Pons (tissue), 1 donor: ENCODE measurements around the gene BMP6.
A peak's percentile ranks its signal among the peaks of the same experiment; 100 is the strongest.

Source experiments
- DNase-seq: peaks from one replicate; pipeline ENCODE4 v3.0.0-alpha.2; 2016; ENCODE audit warnings: low spot score

The BMP6 gene

GRCh38 chr6:7747901-7748504, 22.1 kb downstream of the BMP6 start:
- DNase-seq: no peak

GRCh38 chr6:7749478-7749877, 23.6 kb downstream of the BMP6 start:
- no peak for DNase-seq

- DNase-seq: no peak
Measured at GRCh38 chr6:7750197-7750596, 24.3 kb downstream of the BMP6 start.

GRCh38 chr6:7758456-7758855, 32.6 kb downstream of the BMP6 start:
- no peak for DNase-seq

GRCh38 chr6:7759320-7759719, 33.4 kb downstream of the BMP6 start:
- DNase-seq: no peak

GRCh38 chr6:7761051-7761450, 35.2 kb downstream of the BMP6 start:
- no peak for DNase-seq

- no peak for DNase-seq
Measured at GRCh38 chr6:7762760-7763159, 36.9 kb downstream of the BMP6 start.

- no peak for DNase-seq
Measured at GRCh38 chr6:7763881-7764280, 38.0 kb downstream of the BMP6 start.

- DNase-seq: no peak
Measured at GRCh38 chr6:7765575-7766325, 39.9 kb downstream of the BMP6 start.

- DNase-seq: no peak
Measured at GRCh38 chr6:7769702-7770101, 43.8 kb downstream of the BMP6 start.

- no peak for DNase-seq
Measured at GRCh38 chr6:7770111-7770510, 44.2 kb downstream of the BMP6 start.

GRCh38 chr6:7770601-7771000, 44.7 kb downstream of the BMP6 start:
- DNase-seq: no peak

- DNase-seq: no peak
Measured at GRCh38 chr6:7773322-7773721, 47.4 kb downstream of the BMP6 start.

- DNase-seq: no peak
Measured at GRCh38 chr6:7773914-7774313, 48.0 kb downstream of the BMP6 start.

- DNase-seq: no peak
Measured at GRCh38 chr6:7776509-7776908, 50.6 kb downstream of the BMP6 start.

- DNase-seq: no peak
Measured at GRCh38 chr6:7777074-7777473, 51.2 kb downstream of the BMP6 start.

- no peak for DNase-seq
Measured at GRCh38 chr6:7781240-7781639, 55.3 kb downstream of the BMP6 start.

GRCh38 chr6:7784248-7784647, 58.3 kb downstream of the BMP6 start:
- DNase-seq: no peak

- DNase-seq: peak; percentile 6
Measured at GRCh38 chr6:7784706-7785105, 58.8 kb downstream of the BMP6 start.

- DNase-seq: no peak
Measured at GRCh38 chr6:7785243-7786035, 59.5 kb downstream of the BMP6 start.

- DNase-seq: no peak
Measured at GRCh38 chr6:7786214-7786661, 60.3 kb downstream of the BMP6 start.

- DNase-seq: peak; percentile 11
Measured at GRCh38 chr6:7787137-7787608, 61.3 kb downstream of the BMP6 start.

GRCh38 chr6:7787731-7788130, 61.8 kb downstream of the BMP6 start:
- DNase-seq: no peak
